Motor neuron (in vitro differentiated cells): ENCODE data around the gene PTF1A. TPM values are rescaled to one million over a fixed set of nuclear protein-coding genes. Genes with fewer than 3 reads are reported as not detected.
"Not testable (repeated sequence)": the region's sequence is repeated elsewhere in the genome, so short reads cannot be mapped to it uniquely, and the experiment has no call there.

Experiments
- ATAC-seq, 8 experiments: fragments of 200-7000 bp; cut with Tn5 transposase; replicated peaks in 6 of 8; 2 replicates each; pipeline ENCODE4 v1.8.0; 2021; ENCODE audit warnings: mild to moderate bottlenecking in 8 of 8, moderate library complexity in 8 of 8
- H3K27ac ChIP-seq, 2 donors: fragments of 250-450 bp; sonication (Bioruptor Pico); 2 replicates each; pipeline ENCODE4 v1.9.0; 2021; ENCODE audit warnings: antibody characterized with exemption in 2 of 2, mild to moderate bottlenecking in 2 of 2, moderate library complexity in 1 of 2
- H3K4me1 ChIP-seq, 2 donors: fragments of 250-450 bp; sonication (Bioruptor Pico); replicated peaks in 1 of 2; 2 replicates each; pipeline ENCODE4 v1.6.1; 2021; ENCODE audit warnings: antibody characterized with exemption in 2 of 2, mild to moderate bottlenecking in 2 of 2, moderate library complexity in 1 of 2
- H3K4me3 ChIP-seq, 5 donors: fragments of 250-450 bp; sonication (Bioruptor Pico); 2 replicates each; pipeline ENCODE4 v1.9.0; 2021; ENCODE audit warnings: antibody characterized with exemption in 5 of 5, mild to moderate bottlenecking in 5 of 5, moderate library complexity in 4 of 5
- WGBS, 10 experiments: fragments of 450-650 bp; shearing (Covaris generic); methylation state at CpG; one replicate each; pipeline ENCODE4 v1.0.0; 2022; 5-methylcytosine and 5-hydroxymethylcytosine counted together
- in situ Hi-C, 9 experiments: fragments of 400-800 bp; cut with MboI; loops; one replicate each; pipeline ENCODE4 v1.15.0; 2021; ENCODE audit warnings: low sequenced_read_pairs in 9 of 9, low pct_unique_long_range_greater_than_20kb in 2 of 9; ENCODE audit not compliant: unreplicated experiment in 9 of 9
- total RNA-seq, 8 experiments: library from RNA; unstranded; fragments of 300-600 nt; gene quantifications; 2 replicates each; pipeline versions ENCODE4 v1.2.3 to v1.2.4, GENCODE V29; 2022

PTF1A gene
- total RNA-seq, 8 experiments from 2014 or later: 0.14 to 0.71 (median 0.38) TPM; not detected in 5

- in situ Hi-C loops: no loop called here
Observed at GRCh38 chr10:23200997-23201652, 9.0 kb downstream of the PTF1A start.

GRCh38 chr10:23201837-23202236 is 9.7 kb downstream of the PTF1A start:
- 0 to 60% (median 18%) methylated on average over 1 to 4 of the region's 4 CpGs for whole genome bisulfite sequencing, 10 experiments
- no peak overlapping the region for H3K27ac ChIP-seq
- H3K4me1 ChIP-seq: peaks cover 3 to 5% of the 10 kb centered on the region in 2 donors
- no peak overlapping the region for H3K4me3 ChIP-seq
- in situ Hi-C loops: no loop called here
- ATAC-seq: no peak

More at GRCh38 chr10:23200997-23201652, 9.0 kb downstream of the PTF1A start:
- 0 to 14% (median 0%) methylated on average over 1 to 6 of the region's 11 CpGs; no CpG with 5 or more reads in 1 of the 10 experiments for WGBS, 10 experiments
- ATAC-seq: no peak
- H3K4me1 ChIP-seq: peaks cover 0 to 5% of the 10 kb centered on the region in 2 donors
- no peak overlapping the region for H3K4me3 ChIP-seq
- no peak overlapping the region for H3K27ac ChIP-seq

GRCh38 chr10:23202779-23203178 is 10.7 kb downstream of the PTF1A start:
- in situ Hi-C loops: no loop called here
- no peak overlapping the region for H3K4me3 ChIP-seq
- no peak for ATAC-seq
- WGBS, 10 experiments: 0 to 60% (median 19%) methylated on average over 1 to 3 of the region's 3 CpGs
- peaks cover 3 to 5% of the 10 kb centered on the region in 2 donors for H3K4me1 ChIP-seq
- no peak overlapping the region for H3K27ac ChIP-seq

GRCh38 chr10:23203369-23204325 is 11.5 kb downstream of the PTF1A start:
- in situ Hi-C loops: no loop called here
- no peak overlapping the region for H3K27ac ChIP-seq
- ATAC-seq: no peak
- peaks cover 3 to 5% of the 10 kb centered on the region in 2 donors for H3K4me1 ChIP-seq
- 5 to 42% (median 24%) methylated on average over 2 to 18 of the region's 29 CpGs for WGBS, 10 experiments
- no peak overlapping the region for H3K4me3 ChIP-seq

- H3K27ac ChIP-seq: no peak overlapping the region
- WGBS, 10 experiments: 0 to 56% (median 16%) methylated on average over 2 to 10 of the region's 10 CpGs
- no peak overlapping the region for H3K4me3 ChIP-seq
- no peak for ATAC-seq
- in situ Hi-C loops: no loop called here
- peaks cover 3 to 5% of the 10 kb centered on the region in 2 donors for H3K4me1 ChIP-seq
Observed at GRCh38 chr10:23204773-23205172, 12.7 kb downstream of the PTF1A start.

- in situ Hi-C loops: no loop called here
- peak in 4 of 8 experiments; percentile 42 to 91 (median 86) for ATAC-seq
- no peak overlapping the region for H3K27ac ChIP-seq
- peaks cover 3 to 5% of the 10 kb centered on the region in 2 donors for H3K4me1 ChIP-seq
- 0 to 4% (median 0%) methylated on average over 1 to 3 of the region's 3 CpGs for WGBS, 10 experiments
- no peak overlapping the region for H3K4me3 ChIP-seq
Observed at GRCh38 chr10:23205972-23206642, 14.0 kb downstream of the PTF1A start.

- WGBS, 10 experiments: 0 to 100% (median 80%) methylated on average over 1 of the region's 1 CpG; no CpG with 5 or more reads in 3 of the 10 experiments
- in situ Hi-C loops: no loop called here
- H3K4me3 ChIP-seq: no peak overlapping the region
- H3K27ac ChIP-seq: no peak overlapping the region
- H3K4me1 ChIP-seq: no peaks in the 10 kb centered on the region
- no peak for ATAC-seq
Observed at GRCh38 chr10:23217471-23217870, 25.4 kb downstream of the PTF1A start.

GRCh38 chr10:23230582-23230981 is 38.5 kb downstream of the PTF1A start:
- in situ Hi-C loops: no loop called here
- ATAC-seq: no peak
- 0 to 100% (median 80%) methylated on average over 1 of the region's 1 CpG; no CpG with 5 or more reads in 1 of the 10 experiments for WGBS, 10 experiments

GRCh38 chr10:23238015-23238414 is 45.9 kb downstream of the PTF1A start:
- in situ Hi-C loops: no loop called here
- 14 to 80% (median 63%) methylated on average over 2 to 3 of the region's 3 CpGs; no CpG with 5 or more reads in 2 of the 10 experiments for WGBS, 10 experiments

More at GRCh38 chr10:23230582-23230981, 38.5 kb downstream of the PTF1A start:
- no peaks in the 10 kb centered on the region for H3K4me1 ChIP-seq
- H3K27ac ChIP-seq: no peak overlapping the region
- H3K4me3 ChIP-seq: no peak overlapping the region

GRCh38 chr10:23241779-23242178 is 49.7 kb downstream of the PTF1A start:
- 0 to 86% (median 56%) methylated on average over 1 of the region's 1 CpG; no CpG with 5 or more reads in 5 of the 10 experiments for WGBS, 10 experiments
- H3K4me3 ChIP-seq, in situ Hi-C loops, H3K4me1 ChIP-seq, H3K27ac ChIP-seq, ATAC-seq: not testable (repeated sequence)

More at GRCh38 chr10:23238015-23238414, 45.9 kb downstream of the PTF1A start:
- no peaks in the 10 kb centered on the region for H3K4me1 ChIP-seq
- H3K27ac ChIP-seq: no peak overlapping the region
- peak in 1 of 8 experiments; percentile 33 for ATAC-seq
- no peak overlapping the region for H3K4me3 ChIP-seq
